ENCODE results near the gene ZBTB9. TPM values are rescaled to one million over a fixed set of nuclear protein-coding genes. Genes with fewer than 3 reads are reported as not detected.

Gene ZBTB9
- total and polyA plus RNA-seq, 8 donors = 0.45 to 7.8 (median 2.6) TPM; not detected in 1

DNA sequence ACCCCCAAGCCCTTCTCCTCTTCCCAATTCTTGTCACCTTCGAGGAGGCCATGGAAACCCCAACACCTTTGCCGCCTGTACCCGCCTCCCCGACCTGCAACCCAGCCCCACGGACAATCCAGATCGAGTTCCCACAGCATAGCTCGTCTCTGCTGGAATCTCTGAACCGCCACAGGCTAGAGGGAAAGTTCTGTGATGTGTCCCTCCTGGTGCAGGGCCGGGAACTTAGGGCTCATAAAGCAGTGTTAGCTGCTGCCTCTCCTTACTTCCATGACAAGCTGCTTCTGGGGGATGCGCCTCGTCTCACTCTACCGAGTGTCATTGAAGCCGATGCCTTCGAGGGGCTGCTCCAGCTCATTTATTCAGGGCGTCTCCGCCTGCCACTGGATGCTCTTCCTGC lies 675 bp downstream of the ZBTB9 start:
- Histone ChIP-seq H3K27me3 (no peaks in the 10 kb centered on the region), H3K4me1 (peaks cover 18 to 45% (median 29%) of the 10 kb centered on the region in 4 donors), H3K36me3 (peaks cover 0 to 19% (median 14%) of the 10 kb centered on the region in 4 donors), H3K9me3 (no peaks in the 10 kb centered on the region), H3K4me3 (peak overlapping the region; percentile 76 to 86 (median 78)), H3K27ac (peak overlapping the region in 3 of 5 donors; percentile 80 to 87 (median 87))
- WGBS, 5 donors = 39 to 46% (median 43%) methylated on average over 16 of the region's 16 CpGs
- intact Hi-C loops (cut with DNase I; ENCODE audit: low total_unique reads) = no loop called here
- no peak for DNase-seq
- TF ChIP-seq POLR2AphosphoS5 (IDR thresholded peaks at IDR 0.05) (no peak), EP300 (IDR thresholded peaks at IDR 0.05) (no peak), POLR2A (IDR thresholded peaks at IDR 0.05) (no peak)
- TF ChIP-seq, protein P1, sequence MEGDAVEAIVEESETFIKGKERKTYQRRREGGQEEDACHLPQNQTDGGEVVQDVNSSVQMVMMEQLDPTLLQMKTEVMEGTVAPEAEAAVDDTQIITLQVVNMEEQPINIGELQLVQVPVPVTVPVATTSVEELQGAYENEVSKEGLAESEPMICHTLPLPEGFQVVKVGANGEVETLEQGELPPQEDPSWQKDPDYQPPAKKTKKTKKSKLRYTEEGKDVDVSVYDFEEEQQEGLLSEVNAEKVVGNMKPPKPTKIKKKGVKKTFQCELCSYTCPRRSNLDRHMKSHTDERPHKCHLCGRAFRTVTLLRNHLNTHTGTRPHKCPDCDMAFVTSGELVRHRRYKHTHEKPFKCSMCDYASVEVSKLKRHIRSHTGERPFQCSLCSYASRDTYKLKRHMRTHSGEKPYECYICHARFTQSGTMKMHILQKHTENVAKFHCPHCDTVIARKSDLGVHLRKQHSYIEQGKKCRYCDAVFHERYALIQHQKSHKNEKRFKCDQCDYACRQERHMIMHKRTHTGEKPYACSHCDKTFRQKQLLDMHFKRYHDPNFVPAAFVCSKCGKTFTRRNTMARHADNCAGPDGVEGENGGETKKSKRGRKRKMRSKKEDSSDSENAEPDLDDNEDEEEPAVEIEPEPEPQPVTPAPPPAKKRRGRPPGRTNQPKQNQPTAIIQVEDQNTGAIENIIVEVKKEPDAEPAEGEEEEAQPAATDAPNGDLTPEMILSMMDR (IDR thresholded peaks at IDR 0.05) = no peak

DNA sequence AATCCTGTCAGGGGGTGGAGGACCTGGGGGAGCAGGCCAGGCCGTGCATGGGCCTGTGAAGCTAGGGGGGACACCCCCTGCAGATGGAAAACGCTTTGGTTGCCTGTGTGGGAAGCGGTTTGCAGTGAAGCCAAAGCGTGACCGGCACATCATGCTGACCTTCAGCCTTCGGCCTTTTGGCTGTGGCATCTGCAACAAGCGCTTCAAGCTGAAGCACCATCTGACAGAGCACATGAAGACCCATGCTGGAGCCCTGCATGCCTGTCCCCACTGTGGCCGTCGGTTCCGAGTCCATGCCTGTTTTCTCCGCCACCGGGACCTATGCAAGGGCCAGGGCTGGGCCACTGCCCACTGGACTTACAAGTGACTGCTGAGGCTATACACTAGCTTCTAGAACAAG lies 1.8 kb downstream of the ZBTB9 start:
- H3K9me3 ChIP-seq = no peaks in the 10 kb centered on the region
- intact Hi-C loops (cut with DNase I; ENCODE audit: low total_unique reads) = no loop called here
- H3K27ac ChIP-seq = no peak overlapping the region
- H3K36me3 ChIP-seq = peaks cover 0 to 19% (median 14%) of the 10 kb centered on the region in 4 donors
- peaks cover 18 to 34% (median 29%) of the 10 kb centered on the region in 4 donors for H3K4me1 ChIP-seq
- H3K27me3 ChIP-seq = no peaks in the 10 kb centered on the region
- no peak overlapping the region for H3K4me3 ChIP-seq
- TF ChIP-seq EP300 (IDR thresholded peaks at IDR 0.05) = no peak
- TF ChIP-seq POLR2A (IDR thresholded peaks at IDR 0.05) = no peak
- TF ChIP-seq POLR2AphosphoS5 (IDR thresholded peaks at IDR 0.05) = no peak
- TF ChIP-seq, protein P1 (IDR thresholded peaks at IDR 0.05) = no peak
- 97 to 100% (median 98%) methylated on average over 12 of the region's 12 CpGs for WGBS, 5 donors
- DNase-seq = no peak

DNA sequence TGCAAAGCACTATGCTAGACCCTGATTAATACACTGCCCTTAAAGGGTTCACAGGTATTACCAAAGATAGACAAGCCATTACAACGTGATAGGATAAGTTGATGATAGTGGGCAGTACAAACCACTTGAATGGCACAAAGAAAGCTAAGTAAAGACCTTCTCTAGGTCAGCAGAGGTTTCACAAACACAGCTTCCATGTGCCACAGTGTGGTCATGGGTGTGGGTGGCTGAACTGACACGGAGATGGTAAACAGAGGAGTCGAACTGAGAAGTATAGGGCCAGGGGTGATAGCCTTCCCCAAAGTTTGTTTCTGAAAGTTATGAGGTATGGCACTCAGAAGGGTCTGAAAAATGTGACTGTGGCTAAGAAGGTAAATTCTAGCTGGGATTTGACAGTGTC lies 4.3 kb downstream of the ZBTB9 start:
- no peak for DNase-seq
- 43 to 69% (median 55%) methylated on average over 3 of the region's 3 CpGs for WGBS, 5 donors

GRCh38 chr6:33459226-33459625 lies 4.8 kb downstream of the ZBTB9 start:
- no peak overlapping the region for H3K4me3 ChIP-seq
- TF ChIP-seq POLR2A (IDR thresholded peaks at IDR 0.05) (no peak), POLR2AphosphoS5 (IDR thresholded peaks at IDR 0.05) (no peak), EP300 (IDR thresholded peaks at IDR 0.05) (no peak)
- TF ChIP-seq, protein P1 (IDR thresholded peaks at IDR 0.05) = no peak
- peaks cover 8 to 14% (median 11%) of the 10 kb centered on the region in 4 donors for H3K4me1 ChIP-seq
- intact Hi-C loops (cut with DNase I; ENCODE audit: low total_unique reads) = no loop called here
- no peaks in the 10 kb centered on the region for H3K9me3 ChIP-seq
- WGBS, 5 donors = 89 to 100% (median 95%) methylated on average over 2 of the region's 2 CpGs
- no peak overlapping the region for H3K27ac ChIP-seq
- DNase-seq = no peak
- no peaks in the 10 kb centered on the region for H3K27me3 ChIP-seq
- H3K36me3 ChIP-seq = peaks cover 0 to 16% (median 13%) of the 10 kb centered on the region in 4 donors

More for the DNA sequence above, 4.3 kb downstream of the ZBTB9 start:
- intact Hi-C loops (cut with DNase I; ENCODE audit: low total_unique reads) = no loop called here
- TF ChIP-seq, protein P1 (IDR thresholded peaks at IDR 0.05) = no peak
- TF ChIP-seq POLR2A (IDR thresholded peaks at IDR 0.05) (no peak), POLR2AphosphoS5 (IDR thresholded peaks at IDR 0.05) (no peak), EP300 (IDR thresholded peaks at IDR 0.05) (no peak)
- Histone ChIP-seq H3K36me3 (peaks cover 0 to 16% (median 13%) of the 10 kb centered on the region in 4 donors), H3K27ac (no peak overlapping the region), H3K9me3 (no peaks in the 10 kb centered on the region), H3K4me3 (no peak overlapping the region), H3K4me1 (peaks cover 9 to 17% (median 13%) of the 10 kb centered on the region in 4 donors), H3K27me3 (no peaks in the 10 kb centered on the region)
